ENCODE data around the gene CLEC3A.
A peak's percentile ranks its signal among the peaks of the same experiment; 100 is the strongest.
"Not testable (repeated sequence)": the region's sequence is repeated elsewhere in the genome, so short reads cannot be mapped to it uniquely, and the experiment has no call there.

CLEC3A gene

GRCh38 chr16:78034530-78034929 is 12.2 kb downstream of the CLEC3A start:
- DNase-seq = no peak

GRCh38 chr16:78035012-78035411 is 12.7 kb downstream of the CLEC3A start:
- DNase-seq = no peak

DNA sequence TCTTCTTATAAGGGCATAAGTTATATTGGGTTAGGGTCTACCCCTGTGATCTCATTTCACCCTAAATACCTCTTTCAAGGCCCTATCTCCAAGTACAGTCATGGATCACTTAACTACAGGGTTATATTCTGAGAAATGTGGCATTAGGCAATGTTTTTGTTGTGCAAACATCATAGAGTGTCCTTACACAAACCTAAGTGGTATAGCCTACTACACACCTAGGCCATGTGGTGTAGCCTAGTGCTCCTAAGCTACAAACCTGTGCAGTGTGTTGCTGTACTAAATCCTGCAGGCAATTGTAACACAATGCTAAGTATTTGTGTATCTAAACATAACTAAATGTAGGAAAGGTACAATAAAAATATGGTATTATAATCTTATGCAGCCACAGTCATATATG is 18.0 kb downstream of the CLEC3A start:
- DNase-seq = no peak

GRCh38 chr16:78045865-78046581 is 23.7 kb downstream of the CLEC3A start:
- no peak for DNase-seq

DNA sequence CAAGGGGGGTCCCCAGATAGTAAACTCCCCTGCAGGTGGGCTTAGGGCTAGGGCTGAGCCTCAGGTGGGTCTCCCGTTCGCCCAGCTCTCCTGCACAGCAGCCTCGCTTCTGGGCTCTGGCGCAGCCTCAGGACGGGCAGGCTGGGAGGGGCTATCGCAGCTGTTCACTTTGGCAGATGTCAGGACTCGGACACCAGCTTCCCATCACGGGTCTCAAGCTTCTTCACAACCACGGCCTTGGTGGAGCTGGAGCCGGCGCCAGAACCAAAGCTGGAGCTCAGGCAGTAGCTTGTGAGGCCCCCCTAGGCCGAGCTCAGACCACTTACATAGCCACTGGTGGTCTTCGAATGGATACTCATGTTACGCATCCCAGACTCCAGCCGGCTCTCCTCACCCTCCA is 26.0 kb downstream of the CLEC3A start:
- no peak for DNase-seq

GRCh38 chr16:78050734-78051400 is 28.5 kb downstream of the CLEC3A start:
- DNase-seq = no peak

GRCh38 chr16:78057803-78058564 is 35.6 kb downstream of the CLEC3A start:
- DNase-seq = peak; percentile 74

DNA sequence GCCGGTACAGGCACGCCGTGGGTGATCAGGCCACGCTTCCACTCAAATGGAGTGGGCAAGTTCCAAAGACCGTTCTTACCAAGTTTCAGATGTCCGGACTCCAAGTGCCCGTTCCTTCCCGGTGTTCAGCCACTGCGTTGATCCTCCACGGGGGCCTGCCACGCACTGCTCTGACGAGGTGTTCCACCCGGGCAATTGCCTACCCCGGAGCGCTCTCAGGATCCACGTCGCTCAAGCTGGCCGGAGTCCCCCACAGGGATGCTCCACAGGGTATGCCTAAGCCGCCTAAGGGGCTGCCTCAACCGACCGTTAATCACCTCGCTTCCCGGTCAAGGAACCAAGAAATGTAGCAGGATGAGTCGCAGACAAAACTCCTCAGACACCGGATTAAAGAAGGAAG is 37.5 kb downstream of the CLEC3A start:
- not testable (repeated sequence) for DNase-seq

GRCh38 chr16:78060295-78060694 is 37.9 kb downstream of the CLEC3A start:
- DNase-seq = no peak

- DNase-seq = no peak
Observed at GRCh38 chr16:78060809-78061208, 38.5 kb downstream of the CLEC3A start.

DNA sequence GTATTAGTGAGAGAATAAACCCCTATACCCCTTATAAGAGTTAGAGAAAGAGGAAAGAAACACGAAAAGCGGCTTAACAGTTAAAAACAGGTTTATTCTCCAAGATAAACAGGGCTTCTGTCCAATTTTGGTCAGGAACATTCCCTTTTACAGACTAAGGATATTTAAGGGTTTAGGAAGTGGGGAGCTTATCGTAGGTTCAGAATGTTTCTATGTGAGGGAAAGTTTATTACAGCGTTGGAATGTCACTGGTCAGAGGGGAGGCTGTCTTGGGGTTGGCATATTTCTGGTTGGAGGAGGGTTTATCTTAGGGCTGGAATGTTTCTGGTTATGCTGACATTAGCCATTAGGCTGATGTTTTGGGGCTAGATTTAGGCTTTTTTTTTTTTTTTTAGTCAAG is 43.0 kb downstream of the CLEC3A start:
- DNase-seq = no peak

GRCh38 chr16:78069913-78070312 is 47.6 kb downstream of the CLEC3A start:
- DNase-seq = no peak

GRCh38 chr16:78072275-78072674 is 49.9 kb downstream of the CLEC3A start:
- DNase-seq = peak; percentile 22

DNA sequence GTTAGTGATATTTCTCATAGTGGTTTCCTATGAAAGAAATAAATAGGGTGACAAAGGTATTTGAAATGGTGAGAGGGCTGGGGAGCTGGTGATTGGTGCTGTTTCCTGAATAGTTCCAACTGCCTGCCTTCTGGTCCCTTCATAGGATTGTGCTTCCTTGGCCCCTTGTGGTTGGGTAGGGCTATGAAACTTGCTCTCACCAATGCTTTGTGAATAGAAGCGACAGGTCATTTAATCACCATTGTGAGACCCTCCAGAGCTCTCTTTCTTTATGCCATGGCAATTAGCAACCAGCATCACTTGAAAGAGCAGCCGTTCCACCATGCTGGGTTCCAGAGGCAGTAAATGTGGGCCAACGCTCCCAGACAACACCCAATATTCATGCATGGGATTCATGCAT is 53.5 kb downstream of the CLEC3A start:
- DNase-seq = no peak

- no peak for DNase-seq
Observed at GRCh38 chr16:78081341-78081740, 59.0 kb downstream of the CLEC3A start.
